Measurements from ENCODE around the gene GRIK1. TPM values are rescaled to one million over a fixed set of nuclear protein-coding genes. Genes with fewer than 3 reads are reported as not detected.

Gene GRIK1
- total RNA-seq, 2 donors from 2014 or later = not detected

GRCh38 chr21:29797155-29797554, 142.6 kb downstream of the GRIK1 start:
- TF ChIP-seq, protein P1, sequence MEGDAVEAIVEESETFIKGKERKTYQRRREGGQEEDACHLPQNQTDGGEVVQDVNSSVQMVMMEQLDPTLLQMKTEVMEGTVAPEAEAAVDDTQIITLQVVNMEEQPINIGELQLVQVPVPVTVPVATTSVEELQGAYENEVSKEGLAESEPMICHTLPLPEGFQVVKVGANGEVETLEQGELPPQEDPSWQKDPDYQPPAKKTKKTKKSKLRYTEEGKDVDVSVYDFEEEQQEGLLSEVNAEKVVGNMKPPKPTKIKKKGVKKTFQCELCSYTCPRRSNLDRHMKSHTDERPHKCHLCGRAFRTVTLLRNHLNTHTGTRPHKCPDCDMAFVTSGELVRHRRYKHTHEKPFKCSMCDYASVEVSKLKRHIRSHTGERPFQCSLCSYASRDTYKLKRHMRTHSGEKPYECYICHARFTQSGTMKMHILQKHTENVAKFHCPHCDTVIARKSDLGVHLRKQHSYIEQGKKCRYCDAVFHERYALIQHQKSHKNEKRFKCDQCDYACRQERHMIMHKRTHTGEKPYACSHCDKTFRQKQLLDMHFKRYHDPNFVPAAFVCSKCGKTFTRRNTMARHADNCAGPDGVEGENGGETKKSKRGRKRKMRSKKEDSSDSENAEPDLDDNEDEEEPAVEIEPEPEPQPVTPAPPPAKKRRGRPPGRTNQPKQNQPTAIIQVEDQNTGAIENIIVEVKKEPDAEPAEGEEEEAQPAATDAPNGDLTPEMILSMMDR (conservative IDR thresholded peaks at IDR 0.05) = no peak
- no peak overlapping the region for H3K27ac ChIP-seq (ENCODE audit: low read depth, low read length)
- WGBS, 2 experiments (ENCODE audit: insufficient coverage in 1 of 2, insufficient read length in 1 of 2) = 33 to 87% methylated on average over 1 to 2 of the region's 3 CpGs
- no peak overlapping the region for H3K4me3 ChIP-seq (ENCODE audit: low read length)
- no peak overlapping the region for H3K9ac ChIP-seq (ENCODE audit: extremely low read depth, low read length, poor library complexity, severe bottlenecking)
- Mint-ChIP-seq H3K4me1 (peaks cover 45% of the 10 kb centered on the region), H3K4me3 (no peak overlapping the region), H3K27ac (no peak overlapping the region), H3K9me3 (no peaks in the 10 kb centered on the region), H3K27me3 (ENCODE audit: insufficient read depth) (peaks cover 10% of the 10 kb centered on the region), H3K36me3 (ENCODE audit: low read depth) (no peaks in the 10 kb centered on the region)
- DNase-seq = no peak
- H3K27me3 ChIP-seq (ENCODE audit: control insufficient read depth, insufficient read depth, low read length, poor library complexity, severe bottlenecking) = peaks cover 11% of the 10 kb centered on the region
- peaks cover 16% of the 10 kb centered on the region for H3K4me1 ChIP-seq (ENCODE audit: control insufficient read depth, insufficient read depth, low read length)
- H3K36me3 ChIP-seq (ENCODE audit: control insufficient read depth, insufficient read depth, low read length) = no peaks in the 10 kb centered on the region
- H3K9me3 ChIP-seq (ENCODE audit: control insufficient read depth, low read length) = no peaks in the 10 kb centered on the region

GRCh38 chr21:29793712-29794111, 146.1 kb downstream of the GRIK1 start:
- Mint-ChIP-seq H3K4me1 (peaks cover 26% of the 10 kb centered on the region), H3K9me3 (no peaks in the 10 kb centered on the region), H3K36me3 (ENCODE audit: low read depth) (no peaks in the 10 kb centered on the region), H3K27me3 (ENCODE audit: insufficient read depth) (peaks cover 5% of the 10 kb centered on the region), H3K27ac (no peak overlapping the region), H3K4me3 (no peak overlapping the region)
- no peaks in the 10 kb centered on the region for H3K27me3 ChIP-seq (ENCODE audit: control insufficient read depth, insufficient read depth, low read length, poor library complexity, severe bottlenecking)
- no peaks in the 10 kb centered on the region for H3K9me3 ChIP-seq (ENCODE audit: control insufficient read depth, low read length)
- no peak for DNase-seq
- H3K4me1 ChIP-seq (ENCODE audit: control insufficient read depth, insufficient read depth, low read length) = peaks cover 11% of the 10 kb centered on the region
- 90% methylated on average over 2 of the region's 4 CpGs; no CpG with 5 or more reads in 1 of the 2 experiments for WGBS, 2 experiments (ENCODE audit: insufficient coverage in 1 of 2, insufficient read length in 1 of 2)
- no peaks in the 10 kb centered on the region for H3K36me3 ChIP-seq (ENCODE audit: control insufficient read depth, insufficient read depth, low read length)
- TF ChIP-seq, protein P1 (conservative IDR thresholded peaks at IDR 0.05) = no peak
- no peak overlapping the region for H3K4me3 ChIP-seq (ENCODE audit: low read length)
- no peak overlapping the region for H3K9ac ChIP-seq (ENCODE audit: extremely low read depth, low read length, poor library complexity, severe bottlenecking)
- no peak overlapping the region for H3K27ac ChIP-seq (ENCODE audit: low read depth, low read length)

DNA sequence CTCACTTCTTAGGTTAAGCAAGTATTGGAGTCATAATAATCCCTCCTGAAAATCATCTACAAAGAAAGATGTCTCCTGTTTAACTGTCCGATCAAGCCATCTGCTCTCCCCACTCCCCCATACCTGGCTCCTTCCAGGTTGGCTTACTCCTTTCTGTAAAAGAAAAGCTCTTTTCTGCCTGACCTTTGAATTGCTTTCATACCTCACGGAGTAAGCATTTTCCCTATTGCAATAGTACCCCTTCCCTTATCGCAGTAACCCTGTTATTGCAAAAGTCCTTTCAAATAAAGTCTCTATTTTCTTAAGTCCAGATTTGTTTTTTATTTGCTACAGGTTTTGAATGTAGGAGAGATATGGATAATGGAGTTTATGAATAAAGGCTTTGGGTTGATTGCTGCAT, 150.4 kb downstream of the GRIK1 start:
- Mint-ChIP-seq H3K9me3 (no peaks in the 10 kb centered on the region), H3K27me3 (ENCODE audit: insufficient read depth) (peaks cover 9% of the 10 kb centered on the region), H3K4me3 (no peak overlapping the region), H3K4me1 (peaks cover 16% of the 10 kb centered on the region), H3K36me3 (ENCODE audit: low read depth) (no peaks in the 10 kb centered on the region), H3K27ac (no peak overlapping the region)
- Histone ChIP-seq H3K27ac (ENCODE audit: low read depth, low read length) (no peak overlapping the region), H3K4me1 (ENCODE audit: control insufficient read depth, insufficient read depth, low read length) (peaks cover 10% of the 10 kb centered on the region), H3K9me3 (ENCODE audit: control insufficient read depth, low read length) (no peaks in the 10 kb centered on the region), H3K4me3 (ENCODE audit: low read length) (no peak overlapping the region), H3K27me3 (ENCODE audit: control insufficient read depth, insufficient read depth, low read length, poor library complexity, severe bottlenecking) (no peaks in the 10 kb centered on the region), H3K36me3 (ENCODE audit: control insufficient read depth, insufficient read depth, low read length) (no peaks in the 10 kb centered on the region), H3K9ac (ENCODE audit: extremely low read depth, low read length, poor library complexity, severe bottlenecking) (no peak overlapping the region)
- TF ChIP-seq, protein P1 (conservative IDR thresholded peaks at IDR 0.05) = no peak
- no peak for DNase-seq
- WGBS, 2 experiments (ENCODE audit: insufficient coverage in 1 of 2, insufficient read length in 1 of 2) = 95 to 100% methylated on average over 1 to 3 of the region's 3 CpGs
